HG02798 (cell line): Measurements from ENCODE around the gene POLRMT.

Experiments used
- ATAC-seq: cut with Tn5 transposase; IDR thresholded peaks from one replicate; pipeline ENCODE4 v1.9.1; 2021; ENCODE audit warnings: mild to moderate bottlenecking; ENCODE audit not compliant: unreplicated experiment, poor library complexity

The POLRMT gene

GRCh38 chr19:663682-664117 lies 30.4 kb upstream of the POLRMT start:
- no peak for ATAC-seq

- peak; percentile 77 for ATAC-seq
Measured at GRCh38 chr19:662962-663681, 29.8 kb upstream of the POLRMT start, which contains the start of gene RNF126. RNF126 (minus strand) TSS chr19:663214; CDS start chr19:663121, 93 bp downstream.

- peak; percentile 6 for ATAC-seq
Measured at GRCh38 chr19:662207-662961, 29.0 kb upstream of the POLRMT start.

DNA sequence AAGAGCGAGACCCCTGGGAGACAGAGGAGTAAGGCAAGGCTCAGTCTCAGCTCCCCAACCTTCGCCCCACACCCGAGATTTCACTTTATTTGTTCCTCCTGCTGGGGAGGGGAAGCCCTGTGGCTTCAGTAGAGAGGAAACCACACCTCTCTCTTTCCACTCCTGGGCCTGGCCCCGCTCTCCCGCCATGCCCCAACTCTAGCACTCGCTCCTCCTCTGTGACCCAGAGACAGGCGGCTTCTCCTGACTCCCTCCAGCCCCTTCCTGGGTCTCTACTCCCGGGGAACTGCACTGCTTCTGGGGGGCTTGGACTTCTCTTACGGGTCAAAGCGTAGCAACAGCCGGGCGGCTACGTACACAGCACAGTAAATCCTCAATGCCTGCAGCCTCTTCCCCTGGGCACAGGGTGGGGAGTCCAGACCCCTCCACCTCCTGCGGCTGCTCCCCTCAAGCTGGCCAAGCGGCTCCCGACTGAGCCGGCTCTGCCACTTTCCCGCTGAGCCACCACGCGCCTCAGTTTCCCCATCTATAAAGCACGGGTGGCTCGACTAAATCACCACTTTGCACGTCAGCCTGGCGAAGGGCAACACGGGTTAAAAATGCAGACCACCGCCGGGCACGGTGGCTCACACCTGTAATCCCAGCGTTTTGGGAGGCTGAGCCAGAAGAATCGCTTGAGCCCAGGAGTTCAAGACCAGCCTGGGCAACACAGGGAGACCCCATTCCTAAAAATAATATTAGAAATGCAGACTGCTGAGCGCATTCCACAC lies 28.3 kb upstream of the POLRMT start:
- ATAC-seq, result no peak

GRCh38 chr19:660793-661426 lies 27.6 kb upstream of the POLRMT start:
- no peak for ATAC-seq

- no peak for ATAC-seq
Measured at GRCh38 chr19:658916-659839, 25.8 kb upstream of the POLRMT start.

GRCh38 chr19:658059-658839 lies 24.9 kb upstream of the POLRMT start:
- ATAC-seq, result no peak

DNA sequence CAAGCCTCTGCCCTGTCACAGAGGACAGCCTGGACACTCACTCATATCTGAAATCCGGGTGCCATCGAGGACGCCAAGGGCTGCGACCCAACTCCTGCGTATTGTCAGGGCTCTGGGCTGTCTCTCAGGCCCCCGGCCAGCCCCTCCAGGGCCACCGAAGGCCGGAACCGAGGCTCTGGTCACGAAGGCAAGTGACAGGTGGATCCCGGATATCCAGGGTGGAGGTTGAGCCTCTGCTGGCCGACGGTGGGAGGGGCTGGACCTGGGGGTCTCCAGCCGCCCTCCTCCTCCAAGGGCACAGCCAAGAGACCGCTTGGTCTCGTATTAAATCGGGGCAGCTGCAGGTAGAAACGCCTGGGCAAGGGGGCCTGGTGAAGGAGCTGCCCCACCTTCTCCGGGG lies 24.3 kb upstream of the POLRMT start:
- no peak for ATAC-seq

DNA sequence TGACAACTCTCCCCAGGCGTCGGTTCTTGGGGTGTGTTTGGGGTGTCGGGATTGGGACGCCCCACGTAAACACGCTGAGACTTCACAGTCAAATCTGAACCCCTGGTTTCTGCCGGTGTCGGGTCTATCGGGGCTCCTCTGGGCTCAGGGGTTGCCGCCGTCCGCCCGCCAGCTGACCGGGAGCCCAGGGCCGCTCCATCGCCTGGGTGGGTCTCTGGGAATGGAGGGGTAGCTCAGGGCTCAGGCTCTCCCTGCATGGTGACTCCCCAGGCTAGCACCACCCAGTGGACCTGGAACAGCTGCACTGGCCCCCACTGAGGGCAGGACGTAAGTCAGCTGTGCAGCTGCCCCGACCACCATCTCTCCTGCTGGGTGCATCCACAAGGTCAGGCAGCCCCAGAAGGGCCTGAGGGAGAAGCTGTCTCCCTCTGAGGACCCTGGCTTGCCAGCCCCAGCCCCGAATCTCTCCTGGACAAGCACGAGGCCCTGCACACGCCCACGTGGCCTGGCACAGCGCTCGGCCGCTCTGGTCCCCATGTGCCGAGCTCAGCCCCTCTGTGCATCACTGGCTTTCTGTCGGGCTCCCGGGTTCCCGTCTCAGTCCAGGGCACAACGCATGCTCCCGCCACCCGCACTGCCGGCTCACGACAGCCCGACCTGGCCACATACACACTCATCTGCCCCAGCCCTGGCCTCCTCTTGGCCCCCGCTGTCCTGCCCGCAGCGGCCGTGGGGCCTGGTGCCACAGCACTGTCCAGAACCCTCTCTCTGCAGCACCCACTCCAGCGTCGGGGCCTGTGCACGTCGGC lies 23.6 kb upstream of the POLRMT start:
- no peak for ATAC-seq

GRCh38 chr19:655691-656090 lies 22.4 kb upstream of the POLRMT start:
- no peak for ATAC-seq

- ATAC-seq, result no peak
Measured at GRCh38 chr19:653425-653824, 20.1 kb upstream of the POLRMT start.

DNA sequence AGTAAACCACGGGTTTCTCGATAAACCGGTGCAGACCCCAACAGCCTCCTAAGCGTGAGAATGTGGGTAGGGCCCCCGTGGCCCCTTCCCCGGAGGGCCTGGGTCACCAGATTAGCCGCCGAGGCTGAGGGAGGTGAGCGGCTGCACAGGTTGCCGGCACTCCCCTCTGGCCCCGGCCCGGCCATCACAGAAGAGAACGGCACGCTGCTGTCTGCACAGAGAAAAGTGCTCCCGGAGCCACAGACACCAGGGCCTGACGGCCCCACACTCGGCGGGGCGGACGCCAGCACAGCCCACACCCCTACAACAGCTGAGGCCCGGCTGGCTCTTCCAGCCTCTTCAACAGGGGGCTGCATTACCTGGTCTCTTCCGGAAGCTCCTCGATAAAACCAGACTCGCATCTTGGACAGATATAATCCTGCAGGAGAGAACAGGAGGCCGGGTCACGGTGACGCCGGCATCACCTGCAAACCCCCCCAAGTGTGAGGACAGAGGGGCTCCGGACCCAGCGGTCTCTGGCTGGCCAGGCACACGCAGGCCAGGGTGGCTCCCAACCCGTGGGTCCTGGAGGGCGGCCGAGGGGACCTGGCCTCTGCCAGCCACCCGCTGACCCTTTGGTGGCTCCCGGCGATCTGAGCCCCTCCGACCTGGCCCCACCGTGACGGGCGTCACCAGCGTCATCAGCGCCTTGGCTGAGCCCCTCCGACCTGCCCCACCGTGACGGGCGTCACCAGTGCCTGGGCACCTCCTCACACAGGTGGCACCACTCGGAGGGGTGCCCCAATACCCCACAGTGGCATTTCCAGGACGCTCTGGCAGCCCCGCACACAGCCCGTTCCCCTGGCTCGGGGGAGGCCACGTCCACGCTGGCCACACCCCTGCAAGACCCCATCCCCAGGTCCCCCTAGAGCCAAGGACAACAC lies 19.4 kb upstream of the POLRMT start:
- no peak for ATAC-seq

DNA sequence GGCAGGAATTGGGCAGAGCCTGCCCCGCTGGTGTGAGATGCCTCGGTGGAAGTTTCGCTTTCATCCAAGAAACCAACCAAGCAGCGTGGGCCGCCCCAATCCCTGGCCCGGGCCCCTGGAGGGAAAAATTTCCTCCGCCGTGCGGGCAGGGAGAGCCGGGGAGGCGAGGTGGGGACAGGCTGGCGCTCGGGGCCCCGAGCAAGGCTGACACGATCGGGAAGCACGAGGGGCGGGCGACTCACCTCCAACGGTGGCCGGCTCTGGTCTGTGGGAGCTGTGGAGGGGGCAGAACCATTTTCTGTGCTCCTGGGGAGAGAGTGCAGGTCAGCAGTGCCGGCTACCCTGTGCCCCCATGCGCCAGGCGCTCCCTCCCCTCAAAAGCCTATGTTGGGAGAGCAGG lies 18.7 kb upstream of the POLRMT start:
- no peak for ATAC-seq

DNA sequence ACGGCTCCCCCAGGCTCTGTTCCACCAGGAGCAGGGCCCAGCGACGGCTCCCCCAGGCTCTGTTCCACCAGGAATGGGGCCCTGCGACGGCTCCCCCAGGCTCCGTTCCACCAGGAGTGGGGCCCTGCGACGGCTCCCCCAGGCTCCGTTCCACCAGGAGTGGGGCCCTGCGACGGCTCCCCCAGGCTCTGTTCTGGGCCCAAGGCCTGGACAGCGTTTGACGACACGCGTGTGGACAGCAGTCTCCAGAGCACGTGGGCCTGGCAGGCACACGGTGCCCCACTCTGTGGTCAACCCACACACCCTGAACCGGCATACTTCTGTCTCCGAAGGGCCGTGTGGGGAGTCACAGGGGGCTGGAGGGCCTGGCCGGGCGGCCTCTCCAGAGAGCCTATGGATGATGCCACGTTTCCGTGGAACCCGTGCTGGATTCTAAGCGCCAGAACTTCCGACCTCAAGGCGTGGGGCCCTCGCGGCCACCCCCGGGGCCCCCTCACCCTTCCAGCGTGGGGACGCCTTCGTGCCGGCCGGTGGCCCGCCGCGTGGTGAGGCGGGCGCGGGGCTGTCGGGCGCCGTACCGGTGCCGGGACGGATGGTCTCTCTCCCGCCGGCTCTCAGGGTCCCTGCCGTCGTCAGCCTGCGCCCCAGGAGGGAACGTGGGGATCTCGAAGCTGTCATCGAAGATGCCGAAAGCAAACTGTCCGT lies 17.9 kb upstream of the POLRMT start:
- no peak for ATAC-seq

DNA sequence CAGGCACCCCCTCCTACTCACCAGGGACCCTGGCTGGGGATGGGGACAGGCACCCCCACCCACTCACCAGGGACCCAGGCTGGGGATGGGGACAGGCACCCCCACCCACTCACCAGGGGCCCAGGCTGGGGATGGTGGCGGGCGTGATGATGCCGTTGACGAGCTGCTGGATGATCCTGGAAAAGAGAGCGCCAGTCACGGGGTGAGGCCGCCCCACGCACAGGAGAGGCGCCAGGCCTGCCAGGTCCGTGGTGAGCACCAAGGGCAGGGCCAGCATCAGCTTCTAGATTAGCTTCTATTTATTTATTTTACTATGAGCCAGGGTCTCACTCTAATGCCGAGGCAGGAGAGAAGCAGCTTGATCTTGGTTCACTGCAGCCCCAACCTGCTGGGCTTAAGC lies 16.8 kb upstream of the POLRMT start:
- ATAC-seq, result no peak
